Loucy (cell line): ENCODE measurements around the gene CLEC4F.

Source experiments
- H2AFZ ChIP-seq: fragments of 200-600 bp; sonication (generic); 2 replicates; pipeline ENCODE4 v1.6.0; 2016; ENCODE audit warnings: antibody characterized with exemption, mild to moderate bottlenecking, low read length, moderate library complexity
- H3F3A ChIP-seq: fragments of 200-600 bp; 2 replicates; pipeline ENCODE4 v1.6.0; 2016; ENCODE audit warnings: antibody characterized with exemption, low read depth, mild to moderate bottlenecking
- H3K27me3 ChIP-seq: fragments of 200-600 bp; sonication (generic); 2 replicates; pipeline ENCODE4 v1.6.1; 2014; ENCODE audit warnings: low read length, mild to moderate bottlenecking; ENCODE audit not compliant: insufficient read depth, poor library complexity, severe bottlenecking
- H3K36me3 ChIP-seq: fragments of 200-600 bp; sonication (generic); 2 replicates; pipeline ENCODE4 v1.6.1; 2016; ENCODE audit warnings: low read length; ENCODE audit not compliant: insufficient read depth
- H3K4me1 ChIP-seq: fragments of 200-600 bp; sonication (generic); 2 replicates; pipeline ENCODE4 v1.5.1; 2014; ENCODE audit warnings: low read length, mild to moderate bottlenecking; ENCODE audit not compliant: insufficient read depth, poor library complexity, severe bottlenecking
- H3K4me2 ChIP-seq: fragments of 200-600 bp; sonication (generic); 2 replicates; pipeline ENCODE4 v1.6.0; 2014; ENCODE audit warnings: antibody characterized with exemption, low read length, low read depth, mild to moderate bottlenecking; ENCODE audit not compliant: poor library complexity, severe bottlenecking
- H3K4me3 ChIP-seq: fragments of 200-600 bp; sonication (generic); 2 replicates; pipeline ENCODE4 v1.5.1; 2014; ENCODE audit warnings: low read length, mild to moderate bottlenecking, mixed read lengths; ENCODE audit not compliant: poor library complexity, severe bottlenecking
- H3K79me2 ChIP-seq: fragments of 200-600 bp; sonication (generic); 2 replicates; pipeline ENCODE4 v1.6.1; 2014; ENCODE audit warnings: low read length; ENCODE audit not compliant: insufficient read depth
- H3K9ac ChIP-seq: fragments of 200-600 bp; sonication (generic); 2 replicates; pipeline ENCODE4 v1.6.0; 2014; ENCODE audit warnings: mild to moderate bottlenecking, low read depth, low read length, moderate library complexity; ENCODE audit not compliant: poor library complexity, severe bottlenecking
- H3K9me2 ChIP-seq: fragments of 200-600 bp; sonication (generic); replicated peaks from 2 replicates; pipeline ENCODE4 v1.6.1; 2016; ENCODE audit warnings: low read depth, low read length, mixed read lengths
- H3K9me3 ChIP-seq: fragments of 200-600 bp; sonication (generic); 2 replicates; pipeline ENCODE4 v1.6.1; 2014; ENCODE audit warnings: mild to moderate bottlenecking, antibody characterized with exemption, low read length, low read depth; ENCODE audit not compliant: insufficient read depth
- H4K20me1 ChIP-seq: fragments of 200-600 bp; sonication (generic); 2 replicates; pipeline ENCODE4 v1.6.0; 2014; ENCODE audit warnings: antibody characterized with exemption, low read length, mild to moderate bottlenecking; ENCODE audit not compliant: insufficient read depth, poor library complexity, severe bottlenecking
- CTCF ChIP-seq: fragments of 200-600 bp; sonication (generic); conservative IDR thresholded peaks from 2 replicates; pipeline ENCODE4 v1.5.1; 2014; ENCODE audit warnings: mild to moderate bottlenecking, antibody characterized with exemption, low read length
- EZH2phosphoT487 ChIP-seq: fragments of 200-600 bp; IDR thresholded peaks from 2 replicates; pipeline ENCODE4 v1.6.1; 2018; ENCODE audit warnings: antibody characterized with exemption, mild to moderate bottlenecking, moderate library complexity, borderline replicate concordance

Gene CLEC4F

DNA sequence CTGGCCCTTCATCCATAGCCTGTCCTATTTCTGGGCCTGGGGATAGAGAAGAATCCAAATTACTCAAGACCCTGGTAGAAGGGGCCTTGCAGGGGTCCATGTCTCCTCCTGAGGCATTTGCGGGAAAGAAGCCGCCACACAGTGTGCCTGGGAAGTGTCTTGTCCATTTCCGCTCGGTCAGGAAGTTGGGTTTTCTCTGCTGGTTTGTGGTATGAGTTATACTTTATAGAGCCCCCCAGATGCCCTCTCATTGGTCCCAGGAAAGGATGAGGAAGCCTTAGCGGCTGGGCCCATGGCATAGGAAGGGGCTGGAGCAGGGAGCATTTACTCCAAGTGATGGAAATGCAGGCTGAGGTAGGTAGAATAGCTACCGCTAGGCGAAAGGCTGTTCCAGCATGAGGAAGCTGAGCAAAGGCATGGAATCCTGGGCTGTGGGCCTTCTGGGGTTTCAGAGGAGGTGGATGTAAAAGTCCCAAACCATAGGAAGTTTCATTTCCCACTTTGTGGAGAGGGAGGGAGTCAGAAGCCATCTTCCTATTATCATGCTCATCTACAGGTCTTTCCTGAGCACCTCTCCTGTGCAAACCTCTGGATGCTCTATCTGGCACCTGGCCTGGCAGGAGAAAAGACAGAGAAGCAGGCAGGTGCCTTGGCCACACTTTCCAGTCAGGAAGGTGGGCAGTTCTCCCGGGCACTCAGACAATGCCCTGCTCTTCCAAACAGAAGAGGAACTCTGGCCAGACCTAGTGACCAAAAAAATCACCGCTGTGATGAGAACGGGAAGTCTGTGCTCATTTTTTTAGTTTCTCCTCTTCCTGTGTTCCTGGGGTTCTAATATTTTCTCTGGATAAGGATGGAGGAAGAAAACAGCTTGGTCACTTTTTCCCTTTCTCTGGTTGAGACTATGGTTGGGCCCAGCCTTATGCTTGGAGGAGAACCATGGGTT lies 17.9 kb upstream of the CLEC4F start:
- H2AFZ ChIP-seq: no peak overlapping the region
- H3K9me2 ChIP-seq: no peaks in the 10 kb centered on the region
- H3F3A ChIP-seq: no peaks in the 10 kb centered on the region
- TF ChIP-seq CTCF (no peak), EZH2phosphoT487 (no peak)
- H3K4me2 ChIP-seq: no peak overlapping the region
- no peak overlapping the region for H3K9ac ChIP-seq
- H3K4me3 ChIP-seq: no peak overlapping the region
- H4K20me1 ChIP-seq: no peaks in the 10 kb centered on the region
- H3K79me2 ChIP-seq: no peaks in the 10 kb centered on the region
- H3K9me3 ChIP-seq: no peaks in the 10 kb centered on the region
- H3K4me1 ChIP-seq: no peaks in the 10 kb centered on the region
- H3K27me3 ChIP-seq: no peaks in the 10 kb centered on the region
- H3K36me3 ChIP-seq: no peaks in the 10 kb centered on the region

- H3K4me2 ChIP-seq: no peak within 1 kb of the TSS
- H3K4me3 ChIP-seq: no peak within 1 kb of the TSS
- no peaks in the 10 kb centered on the region for H4K20me1 ChIP-seq
- no peak within 1 kb of the TSS for H3K9ac ChIP-seq
- H3K9me2 ChIP-seq: no peaks in the 10 kb centered on the region
- no peaks in the 10 kb centered on the region for H3F3A ChIP-seq
- H2AFZ ChIP-seq: 0 out of 2 replicates have a peak within 1 kb of the TSS, but pooled peaks have one; percentile 8
- H3K79me2 ChIP-seq: no peaks in the 10 kb centered on the region
- no peak for TF ChIP-seq CTCF
- TF ChIP-seq EZH2phosphoT487: no peak
- H3K9me3 ChIP-seq: no peaks in the 10 kb centered on the region
- no peaks in the 10 kb centered on the region for H3K36me3 ChIP-seq
- no peaks in the 10 kb centered on the region for H3K4me1 ChIP-seq
- no peaks in the 10 kb centered on the region for H3K27me3 ChIP-seq
These were observed 15.2 kb upstream of the CLEC4F start, which contains the start of gene CD207 for GRCh38 chr2:70835643-70836042. CD207 (minus strand) TSS chr2:70835816; CDS start chr2:70835776, 40 bp downstream.

DNA sequence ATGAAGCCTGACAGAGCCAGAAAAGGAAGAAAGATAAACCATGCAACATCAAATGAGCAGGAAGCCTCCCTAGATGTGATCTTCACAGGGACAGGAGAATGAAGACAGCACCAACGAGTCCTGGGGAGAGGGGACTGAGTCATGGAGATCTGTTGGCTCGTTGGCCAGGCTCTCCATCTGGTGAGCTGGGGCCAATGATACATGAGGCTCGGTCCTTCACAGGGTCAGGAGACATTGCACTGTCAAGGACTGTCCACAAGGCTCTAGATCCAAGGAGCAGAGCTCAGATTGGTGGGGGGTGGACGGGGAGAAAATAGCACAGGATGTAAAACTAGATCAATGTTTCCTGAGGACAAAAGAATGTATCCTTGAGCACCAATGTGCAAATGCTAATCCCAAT lies 14.5 kb upstream of the CLEC4F start:
- Histone ChIP-seq H3K79me2 (no peaks in the 10 kb centered on the region), H3K4me2 (no peak overlapping the region), H3K9me3 (no peaks in the 10 kb centered on the region), H3K36me3 (no peaks in the 10 kb centered on the region), H3K4me3 (no peak overlapping the region), H3K9ac (no peak overlapping the region), H3K9me2 (no peaks in the 10 kb centered on the region), H2AFZ (0 out of 2 replicates have a peak overlapping the region, but pooled peaks have one; percentile 8), H3K27me3 (no peaks in the 10 kb centered on the region), H3F3A (no peaks in the 10 kb centered on the region), H4K20me1 (no peaks in the 10 kb centered on the region), H3K4me1 (no peaks in the 10 kb centered on the region)
- TF ChIP-seq CTCF (no peak), EZH2phosphoT487 (no peak)
